Stimulated activated CD8-positive, alpha-beta memory T cell treated with anti-CD3 and anti-CD28 coated beads, Interleukin-12 subunit alpha, Interleukin-12 subunit beta, amount 100 ng/mL, for 24 hours (primary cell): Measurements from ENCODE around the gene CCDC24.

ENCODE experiments used
- DNase-seq: peaks from one replicate; pipeline ENCODE4 v3.0.0-alpha.2; 2020; ENCODE audit errors: extremely low read depth

CCDC24 gene

GRCh38 chr1:43991476-43992231 is at the start of gene CCDC24:
Gene CCDC24, plus strand, starts transcription at chr1:43991599. Its CDS starts 280 bp downstream, at chr1:43991879.
- DNase-seq, result peak; percentile 52

GRCh38 chr1:43942411-43942810 is 49.0 kb upstream of the CCDC24 start:
- no peak for DNase-seq

GRCh38 chr1:43944860-43945259 is 46.5 kb upstream of the CCDC24 start:
- DNase-seq, result no peak

DNA sequence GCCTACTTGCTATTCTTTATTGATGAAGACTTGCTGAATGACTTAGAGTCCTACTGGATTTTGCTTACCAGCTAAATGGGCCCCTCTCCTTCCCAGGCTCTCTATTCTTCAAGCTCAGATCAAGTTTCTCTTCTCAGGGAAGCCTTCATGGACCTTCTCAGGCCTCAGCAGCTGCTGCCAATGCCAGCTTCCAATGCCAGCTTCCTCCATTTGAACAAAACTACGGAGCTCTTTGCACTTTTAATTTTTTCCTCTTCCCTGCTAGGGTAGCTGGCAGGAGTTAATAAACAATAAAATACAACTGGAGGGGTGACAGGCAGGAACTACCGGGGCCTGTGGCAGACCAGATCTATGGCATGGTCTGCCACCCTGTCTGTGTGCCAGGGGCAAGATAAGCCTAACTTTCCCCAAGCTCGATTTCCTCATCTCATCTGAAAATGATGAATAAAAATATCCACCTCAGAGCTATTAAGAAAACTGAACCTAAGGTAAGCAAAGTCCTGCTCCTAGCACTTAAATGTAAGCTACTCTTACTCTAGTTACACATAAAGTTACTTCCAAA is 45.6 kb upstream of the CCDC24 start:
- no peak for DNase-seq

DNA sequence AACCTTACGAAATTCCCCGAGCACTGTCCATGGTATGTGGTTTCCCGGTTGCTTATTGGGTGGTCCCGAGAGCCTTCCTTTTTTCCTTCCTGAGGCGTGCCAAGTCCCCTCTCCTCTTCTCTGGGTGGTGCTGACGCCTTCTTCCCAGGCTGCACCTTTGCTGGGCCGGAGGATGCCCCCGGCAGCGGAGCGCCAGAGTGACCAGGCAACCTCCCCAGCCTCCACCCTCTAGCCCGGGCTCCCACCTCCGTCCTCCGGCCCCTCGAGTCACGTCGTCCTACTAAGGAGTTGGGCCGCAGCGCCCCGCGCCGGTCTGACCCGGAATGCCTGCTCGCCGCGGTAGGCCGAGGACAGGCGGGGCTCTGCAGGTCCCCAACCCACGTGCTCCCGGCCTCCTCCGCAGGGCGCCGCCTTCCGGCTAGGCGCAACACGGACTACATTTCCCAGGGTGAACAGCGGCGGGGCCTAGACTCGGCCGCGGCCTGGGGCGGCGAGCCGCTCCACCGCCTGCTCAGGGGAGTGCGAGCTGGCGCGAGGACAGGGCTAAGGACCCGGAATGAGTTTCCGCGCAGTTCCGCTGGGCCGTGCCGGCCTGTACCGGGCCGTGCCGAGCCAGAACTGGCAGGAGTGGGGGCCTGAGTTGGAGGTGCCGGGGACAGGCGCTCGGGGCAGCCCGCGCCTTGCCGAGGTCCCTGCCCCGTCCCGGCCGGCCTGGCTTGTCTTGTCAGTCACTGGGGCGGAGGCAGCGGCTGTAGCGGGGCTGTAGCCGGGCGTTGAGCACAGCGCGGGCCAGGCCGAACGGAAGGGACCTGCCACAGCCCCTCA is 45.0 kb upstream of the CCDC24 start, which contains the start of gene IPO13:
Gene IPO13 (plus strand): TSS at position 715 of the 825 bp plus-strand sequence. CDS start 651 bp downstream, outside the sequence.
- DNase-seq, result peak; percentile 84

DNA sequence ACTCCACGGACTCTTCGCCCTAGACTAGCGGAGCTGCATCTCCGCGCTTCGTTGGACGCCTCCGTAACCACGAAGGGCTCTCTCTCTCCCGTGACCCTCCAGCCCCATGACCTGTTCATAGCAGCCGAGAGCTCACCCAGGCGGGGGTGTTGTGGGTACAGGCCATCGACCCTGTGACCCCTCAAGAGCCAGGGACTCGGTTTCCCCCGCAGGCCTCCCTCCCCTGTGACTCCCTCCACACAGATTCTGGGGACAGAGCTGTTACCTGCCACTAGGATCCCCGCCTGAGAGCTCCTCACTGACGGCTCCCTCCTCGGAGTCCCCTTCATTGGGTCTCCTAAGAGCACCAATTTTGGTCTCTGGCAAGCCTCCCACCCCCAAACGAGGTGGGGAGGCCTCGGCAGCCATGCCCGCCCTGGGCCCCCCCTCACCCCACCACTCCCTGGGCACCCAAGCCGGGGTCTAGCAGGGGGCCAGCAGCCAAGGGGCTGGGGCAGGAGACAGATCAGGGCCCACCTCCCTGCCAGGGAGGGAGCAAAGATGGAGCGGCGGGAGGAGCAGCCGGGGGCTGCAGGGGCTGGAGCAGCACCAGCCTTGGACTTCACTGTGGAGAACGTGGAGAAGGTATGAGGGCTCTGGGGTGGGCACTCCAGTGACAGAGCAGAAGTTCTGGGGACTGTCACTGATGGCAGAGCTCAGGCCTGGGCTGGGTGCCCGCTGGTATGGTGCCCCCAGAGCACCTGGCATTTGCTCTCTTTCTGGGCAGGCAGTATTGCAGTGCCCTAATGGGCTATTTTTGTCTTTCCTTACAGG is 44.1 kb upstream of the CCDC24 start:
- DNase-seq, result no peak

DNA sequence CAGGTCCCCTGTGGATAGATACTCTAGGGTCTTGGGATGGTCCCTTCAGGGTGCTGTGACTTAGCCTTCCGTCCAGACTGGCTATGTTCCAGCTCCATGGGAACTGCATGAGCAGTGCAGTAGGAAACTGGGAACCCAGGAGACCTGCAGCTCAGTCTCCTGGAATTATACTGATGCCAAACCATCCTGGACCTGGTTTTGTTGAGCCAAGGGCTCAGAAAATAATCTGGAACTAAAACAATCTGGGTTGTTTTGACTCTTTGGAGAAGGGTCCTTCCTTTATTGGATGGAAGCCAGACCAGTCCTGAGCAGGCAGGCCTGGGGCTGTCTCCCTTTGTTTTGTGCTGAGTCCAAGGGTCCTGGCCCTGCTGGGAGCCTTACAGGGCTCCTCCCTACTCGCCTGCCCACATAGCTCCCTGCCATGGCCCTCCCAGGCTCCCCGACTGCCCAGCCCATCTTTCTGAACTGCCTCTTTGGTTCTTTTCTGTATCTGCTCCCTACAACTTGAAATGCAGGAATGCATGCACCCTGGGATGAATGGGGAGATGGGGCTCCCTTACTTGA is 43.4 kb upstream of the CCDC24 start:
- no peak for DNase-seq

GRCh38 chr1:43949678-43950077 is 41.7 kb upstream of the CCDC24 start:
- no peak for DNase-seq

DNA sequence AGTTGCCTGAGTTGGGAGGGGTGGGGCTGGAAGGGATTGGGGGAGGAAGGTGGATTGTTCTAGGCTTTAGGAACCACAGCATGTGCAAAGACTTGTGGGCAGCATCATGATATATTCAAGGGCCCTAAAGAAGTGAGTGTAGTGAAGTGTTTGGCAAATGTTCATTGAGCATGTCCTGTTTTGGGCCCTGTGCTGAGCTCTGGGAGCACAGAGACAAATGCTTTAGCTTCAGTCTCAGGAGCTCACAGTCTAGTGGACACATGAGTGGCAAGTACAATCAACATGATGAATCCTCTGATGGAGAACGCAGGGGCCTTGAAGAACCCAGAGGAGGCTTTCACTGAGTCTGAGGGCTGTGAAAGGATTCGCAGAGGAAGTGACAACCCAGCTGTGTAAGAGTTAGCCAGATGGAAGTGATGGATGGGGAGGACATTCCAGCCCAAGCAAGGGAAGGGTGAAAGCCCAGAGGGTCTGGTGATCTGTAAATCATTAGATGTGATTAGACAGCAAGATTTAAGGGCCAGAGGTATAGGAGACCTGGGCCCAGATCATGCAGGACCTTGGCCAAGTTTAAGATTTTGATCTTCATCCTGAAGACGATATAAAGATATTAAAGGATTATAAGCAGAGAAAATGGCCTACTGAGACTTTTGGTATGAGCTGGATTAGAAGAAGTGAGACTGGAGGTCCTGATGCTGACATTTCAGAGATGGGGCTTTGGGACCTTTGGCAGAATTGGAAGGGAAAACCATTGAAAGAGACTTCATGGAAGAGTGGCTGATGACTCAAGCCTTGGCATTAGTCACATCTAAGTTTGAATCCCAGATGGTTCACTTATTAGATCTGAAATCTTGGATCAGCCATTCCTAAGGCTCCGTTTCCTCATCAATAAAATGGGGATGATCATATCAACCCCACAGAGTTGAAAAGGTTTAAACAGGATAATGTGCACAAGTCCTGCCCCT is 40.1 kb upstream of the CCDC24 start:
- no peak for DNase-seq

DNA sequence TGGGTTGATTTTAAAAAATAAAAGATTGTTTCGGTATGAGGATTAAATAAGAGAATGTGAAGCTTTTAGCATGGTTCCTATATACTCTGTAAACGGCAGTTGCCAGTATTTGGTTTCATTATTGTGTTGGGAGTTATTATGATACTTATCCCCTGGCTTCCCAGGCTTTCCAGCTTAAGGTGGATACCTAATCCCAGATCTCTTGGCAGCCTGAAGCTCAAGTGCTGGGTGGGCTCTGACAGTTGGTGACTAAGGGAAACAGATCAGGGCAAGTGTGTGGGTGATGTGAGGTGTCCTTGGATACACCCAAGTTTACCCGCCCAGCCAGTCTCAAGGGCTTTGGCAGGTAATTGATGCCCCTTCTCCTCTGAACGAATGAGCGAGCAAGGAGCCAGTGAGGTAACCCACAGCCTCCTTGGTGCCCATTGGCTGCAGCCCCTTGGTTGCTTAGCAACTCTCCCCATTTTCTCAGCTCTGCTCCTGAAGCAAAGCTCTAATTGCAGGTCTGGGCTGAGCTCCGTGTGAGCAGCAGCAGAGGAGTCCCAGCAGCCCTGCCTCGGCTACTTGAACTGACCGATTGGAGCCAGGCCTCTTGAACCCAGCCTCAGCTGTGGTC is 38.6 kb upstream of the CCDC24 start:
- DNase-seq, result no peak

- no peak for DNase-seq
Observed at GRCh38 chr1:43953361-43953760, 38.0 kb upstream of the CCDC24 start.

DNA sequence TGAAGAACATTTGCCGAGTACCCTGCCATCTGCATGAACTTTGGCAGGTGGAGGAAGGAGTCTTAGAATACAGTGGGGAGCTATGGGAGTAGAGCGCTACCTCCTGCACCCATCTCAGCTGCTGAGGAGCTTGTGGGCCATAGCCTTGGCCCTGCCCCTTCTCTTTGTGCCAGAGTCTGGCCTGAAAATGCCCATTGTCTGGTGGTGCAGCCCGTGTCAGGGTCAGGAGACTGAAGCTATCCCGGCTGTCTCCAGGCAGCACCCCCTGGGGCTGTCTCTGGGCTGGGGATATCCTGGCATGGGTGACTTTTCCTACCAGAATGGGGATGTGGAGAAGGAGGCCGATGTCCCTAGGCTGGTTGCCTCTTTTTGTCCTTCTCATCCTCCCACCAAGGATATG is 37.4 kb upstream of the CCDC24 start:
- no peak for DNase-seq

DNA sequence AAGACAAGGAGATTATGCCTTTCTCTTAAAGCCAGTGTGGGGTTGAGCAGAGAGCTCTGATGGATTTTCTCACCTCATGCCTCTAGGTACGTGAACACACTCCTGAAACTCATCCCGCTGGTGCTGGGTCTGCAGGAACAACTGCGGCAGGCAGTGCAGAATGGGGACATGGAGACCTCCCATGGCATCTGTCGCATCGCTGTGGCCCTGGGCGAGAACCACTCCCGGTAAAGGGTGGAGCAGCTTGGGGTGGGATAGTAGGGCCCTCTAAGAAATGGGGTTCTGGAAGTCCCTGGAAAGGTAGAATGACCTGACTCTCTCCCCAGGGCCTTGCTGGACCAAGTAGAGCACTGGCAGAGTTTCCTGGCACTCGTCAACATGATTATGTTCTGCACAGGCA is 35.2 kb upstream of the CCDC24 start:
- DNase-seq, result no peak

GRCh38 chr1:43957407-43958040 is 33.9 kb upstream of the CCDC24 start:
- no peak for DNase-seq

DNA sequence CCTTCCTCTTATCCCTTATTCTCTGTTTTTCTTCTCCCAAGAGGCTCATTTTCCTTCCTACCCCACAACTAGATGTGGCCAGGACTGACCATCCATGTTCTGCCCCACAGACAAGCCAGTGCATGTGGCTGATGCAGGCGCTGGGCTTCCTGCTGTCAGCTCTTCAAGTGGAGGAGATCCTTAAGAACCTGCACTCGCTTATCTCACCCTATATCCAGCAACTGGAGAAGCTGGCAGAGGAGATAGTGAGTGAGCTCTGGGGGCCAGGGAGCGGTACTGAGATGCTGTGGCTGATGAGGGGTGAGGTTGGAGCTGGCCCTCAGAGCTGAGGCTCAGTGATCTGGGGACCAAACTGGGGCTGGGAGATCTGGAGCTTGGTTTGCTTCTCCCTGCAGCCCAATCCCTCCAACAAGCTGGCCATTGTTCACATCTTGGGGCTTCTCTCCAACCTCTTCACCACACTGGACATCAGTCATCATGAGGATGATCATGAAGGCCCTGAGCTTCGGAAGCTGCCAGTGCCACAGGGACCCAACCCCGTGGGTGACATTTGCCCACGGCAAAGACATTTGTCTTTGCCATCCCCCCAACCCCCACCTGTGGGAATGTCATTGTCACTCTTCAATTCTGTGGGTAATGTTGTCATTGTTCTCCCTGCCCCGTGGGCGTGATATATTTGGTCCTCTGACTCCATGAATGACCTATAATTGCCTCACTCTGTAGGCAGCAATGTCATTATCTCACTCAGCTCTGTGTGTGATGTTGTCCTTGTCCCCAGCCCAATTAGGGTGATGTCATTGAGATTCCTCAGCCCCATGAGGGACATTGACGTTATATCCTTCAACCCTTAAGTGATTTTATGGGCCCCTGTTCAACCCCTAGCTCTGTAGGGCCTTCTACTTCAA is 32.8 kb upstream of the CCDC24 start:
- no peak for DNase-seq

GRCh38 chr1:43960798-43961197 is 30.6 kb upstream of the CCDC24 start:
- DNase-seq, result no peak

DNA sequence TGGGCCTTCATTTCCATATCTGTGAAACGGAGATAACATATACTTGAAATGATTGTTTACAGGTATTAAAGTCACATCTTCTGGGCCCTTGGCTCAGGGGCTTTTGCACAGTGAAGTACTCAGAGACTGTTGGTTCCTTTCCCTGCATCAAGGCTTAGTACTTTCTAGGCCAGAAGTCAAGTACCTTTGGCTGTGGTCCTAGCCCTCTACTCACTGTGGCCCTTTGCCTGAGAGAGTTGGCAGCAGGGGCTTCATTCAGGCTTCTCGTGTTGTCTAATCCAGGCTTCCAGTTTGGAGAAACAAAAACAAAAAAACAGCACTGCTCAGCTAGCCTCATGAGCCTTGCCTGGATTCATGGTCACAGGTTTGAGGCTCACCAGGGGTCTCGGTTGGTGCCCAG is 29.7 kb upstream of the CCDC24 start:
- no peak for DNase-seq

DNA sequence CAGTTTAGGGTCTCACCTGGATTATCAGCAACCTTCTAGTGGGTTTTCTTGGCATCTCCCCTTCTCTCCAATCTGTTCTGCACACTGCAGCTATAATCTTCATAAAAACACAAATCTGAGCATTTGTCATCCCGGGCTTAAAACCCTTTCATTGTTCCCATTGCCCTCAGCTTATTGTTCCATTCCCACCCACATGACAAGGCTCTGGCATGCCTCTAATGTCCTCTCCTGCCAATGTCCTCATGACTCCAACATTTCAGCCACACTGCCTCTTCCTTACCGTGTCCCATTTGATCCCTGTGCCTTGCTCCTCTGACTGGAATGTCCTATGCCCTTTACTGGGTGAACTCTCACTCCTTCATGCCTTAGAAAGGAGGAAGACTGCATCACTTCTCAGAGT is 29.1 kb upstream of the CCDC24 start:
- DNase-seq, result no peak
